KMS-11 (cell line): ENCODE measurements around the gene MYL12B.

ENCODE experiments used
- H2AFZ ChIP-seq: fragments of 200-600 bp; sonication (generic); 2 replicates; pipeline ENCODE4 v1.6.1; 2016; ENCODE audit warnings: antibody characterized with exemption, mixed run types, low read depth
- H3K27ac ChIP-seq: fragments of 200-600 bp; sonication (generic); 2 replicates; pipeline ENCODE4 v1.6.1; 2016; ENCODE audit warnings: mild to moderate bottlenecking, mixed run types
- H3K27me3 ChIP-seq: fragments of 200-600 bp; sonication (generic); 2 replicates; pipeline ENCODE4 v1.6.1; 2017; ENCODE audit warnings: mild to moderate bottlenecking, low read depth, mixed run types, moderate library complexity; ENCODE audit not compliant: insufficient read depth
- H3K36me3 ChIP-seq: fragments of 200-600 bp; sonication (generic); 2 replicates; pipeline ENCODE4 v1.6.1; 2017; ENCODE audit warnings: mild to moderate bottlenecking, mixed run types; ENCODE audit not compliant: insufficient read depth
- H3K4me1 ChIP-seq: fragments of 200-600 bp; sonication (generic); 2 replicates; pipeline ENCODE4 v1.6.1; 2016; ENCODE audit warnings: mild to moderate bottlenecking, low read depth, mixed run types; ENCODE audit not compliant: poor library complexity, severe bottlenecking
- H3K4me2 ChIP-seq: fragments of 200-600 bp; sonication (generic); 2 replicates; pipeline ENCODE4 v1.7.0; 2016; ENCODE audit warnings: mild to moderate bottlenecking, mixed run types
- H3K4me3 ChIP-seq: fragments of 200-600 bp; sonication (generic); IDR thresholded peaks from 2 replicates; pipeline ENCODE4 v1.6.1; 2017; ENCODE audit warnings: low read depth, low read length, mixed read lengths; ENCODE audit not compliant: insufficient read depth
- H3K79me2 ChIP-seq: fragments of 200-600 bp; sonication (generic); 2 replicates; pipeline ENCODE4 v1.6.1; 2016; ENCODE audit warnings: low read depth, mixed run types; ENCODE audit not compliant: insufficient read depth
- H3K9ac ChIP-seq: fragments of 200-600 bp; sonication (generic); 2 replicates; pipeline ENCODE4 v1.6.1; 2016; ENCODE audit warnings: mild to moderate bottlenecking, mixed run types
- H4K20me1 ChIP-seq: fragments of 200-600 bp; sonication (generic); 2 replicates; pipeline ENCODE4 v1.6.1; 2016; ENCODE audit warnings: mild to moderate bottlenecking, mixed run types; ENCODE audit not compliant: insufficient read depth
- CTCF ChIP-seq: fragments of 200-600 bp; sonication (generic); conservative IDR thresholded peaks from 2 replicates; pipeline ENCODE4 v1.6.1; 2017; ENCODE audit warnings: low read depth, mild to moderate bottlenecking, antibody characterized with exemption, low read length, moderate library complexity, mixed read lengths

MYL12B gene

GRCh38 chr18:3247240-3248061 lies 14.5 kb upstream of the MYL12B start, which contains the start of gene MYL12A:
MYL12A (plus strand) TSS chr18:3247801; CDS start chr18:3253248, 5,447 bp downstream.
- Histone ChIP-seq H2AFZ (peak within 1 kb of the TSS; percentile 71), H3K4me3 (no peak within 1 kb of the TSS), H3K4me2 (peak within 1 kb of the TSS; percentile 92), H4K20me1 (0 out of 2 replicates have a peak, but pooled peaks cover 5% of the 10 kb centered on the region), H3K4me1 (peaks cover 43% of the 10 kb centered on the region), H3K79me2 (peaks cover 42% of the 10 kb centered on the region), H3K27ac (peak within 1 kb of the TSS; percentile 87), H3K9ac (peak within 1 kb of the TSS; percentile 79), H3K36me3 (no peaks in the 10 kb centered on the region), H3K27me3 (no peaks in the 10 kb centered on the region)
- no peak for TF ChIP-seq CTCF

- H2AFZ ChIP-seq: peak overlapping the region; percentile 71
- H3K4me2 ChIP-seq: peak overlapping the region; percentile 92
- H3K4me3 ChIP-seq: no peak overlapping the region
- peak overlapping the region; percentile 79 for H3K9ac ChIP-seq
- no peaks in the 10 kb centered on the region for H3K27me3 ChIP-seq
- TF ChIP-seq CTCF: no peak
- H3K79me2 ChIP-seq: peaks cover 42% of the 10 kb centered on the region
- H4K20me1 ChIP-seq: 0 out of 2 replicates have a peak, but pooled peaks cover 5% of the 10 kb centered on the region
- no peaks in the 10 kb centered on the region for H3K36me3 ChIP-seq
- peak overlapping the region; percentile 87 for H3K27ac ChIP-seq
- peaks cover 43% of the 10 kb centered on the region for H3K4me1 ChIP-seq
Measured at GRCh38 chr18:3248062-3248657, 13.8 kb upstream of the MYL12B start.

GRCh38 chr18:3248658-3249359 lies 13.1 kb upstream of the MYL12B start:
- H2AFZ ChIP-seq: no peak overlapping the region
- no peaks in the 10 kb centered on the region; the same call in 1 of the 2 replicates for H3K36me3 ChIP-seq
- H4K20me1 ChIP-seq: 0 out of 2 replicates have a peak, but pooled peaks cover 5% of the 10 kb centered on the region
- H3K79me2 ChIP-seq: peaks cover 42% of the 10 kb centered on the region
- H3K27ac ChIP-seq: peak overlapping the region; percentile 87
- TF ChIP-seq CTCF: no peak
- peak overlapping the region; percentile 79; the same call in 1 of the 2 replicates for H3K9ac ChIP-seq
- no peaks in the 10 kb centered on the region for H3K27me3 ChIP-seq
- H3K4me1 ChIP-seq: peaks cover 43% of the 10 kb centered on the region
- peak overlapping the region; percentile 92 for H3K4me2 ChIP-seq
- no peak overlapping the region for H3K4me3 ChIP-seq

- 0 out of 2 replicates have a peak, but pooled peaks cover 5% of the 10 kb centered on the region for H4K20me1 ChIP-seq
- H2AFZ ChIP-seq: no peak overlapping the region
- peaks cover 42% of the 10 kb centered on the region for H3K79me2 ChIP-seq
- H3K4me3 ChIP-seq: no peak overlapping the region
- no peak overlapping the region; the same call in 1 of the 2 replicates for H3K4me2 ChIP-seq
- H3K27ac ChIP-seq: no peak overlapping the region
- no peak for TF ChIP-seq CTCF
- no peaks in the 10 kb centered on the region; the same call in 1 of the 2 replicates for H3K36me3 ChIP-seq
- no peak overlapping the region for H3K9ac ChIP-seq
- H3K4me1 ChIP-seq: peaks cover 57% of the 10 kb centered on the region
- no peaks in the 10 kb centered on the region for H3K27me3 ChIP-seq
Measured at GRCh38 chr18:3250237-3251107, 11.5 kb upstream of the MYL12B start.
